ENCODE data around the gene TXNDC5.

Gene TXNDC5

GRCh38 chr6:7832904-7833750 is 77.5 kb downstream of the TXNDC5 start:
- no peak for TF ChIP-seq CTCF (conservative IDR thresholded peaks at IDR 0.05; ENCODE audit: control insufficient read depth, insufficient read depth, low read depth, low read length)
- DNase-seq (ENCODE audit: low read depth) = no peak
- no peak overlapping the region for H3K4me3 ChIP-seq (ENCODE audit: control insufficient read depth, low read depth, low read length)

Measured in fibroblast of mammary gland (primary cell).